GM10248 (cell line): Measurements from ENCODE around the gene SMCO1.

Experiments used
- CTCF ChIA-PET: fragments of 300-600 bp; sonication (Branson Sonifier 250); formaldehyde crosslinking; extraction: SDS; loops from one replicate; lab custom pipeline; 2021; ENCODE audit warnings: antibody characterized with exemption; lab: Yijun Ruan, JAX
- POLR2A ChIA-PET: fragments of 350-650 bp; sonication (Branson Sonifier 250); formaldehyde crosslinking; extraction: SDS; loops from one replicate; lab custom pipeline; 2020; ENCODE audit warnings: antibody characterized with exemption; lab: Yijun Ruan, JAX
- DNase-seq: peaks from one replicate; pipeline ENCODE4 v3.0.0; 2012; ENCODE audit errors: extremely low spot score
- TF ChIP-seq, protein P1 (sequence below): IDR thresholded peaks from 2 replicates; pipeline ENCODE4 v1.5.1; 2012; ENCODE audit warnings: mild to moderate bottlenecking, low read depth; ENCODE audit errors: extremely low read depth, missing control alignments, control extremely low read depth

Gene SMCO1, protein sequence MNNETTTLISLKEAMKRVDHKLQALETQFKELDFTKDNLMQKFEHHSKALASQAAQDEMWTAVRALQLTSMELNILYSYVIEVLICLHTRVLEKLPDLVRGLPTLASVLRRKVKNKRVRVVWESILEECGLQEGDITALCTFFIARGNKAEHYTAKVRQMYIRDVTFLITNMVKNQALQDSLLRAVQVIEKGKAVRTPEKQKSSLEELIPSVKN

DNA sequence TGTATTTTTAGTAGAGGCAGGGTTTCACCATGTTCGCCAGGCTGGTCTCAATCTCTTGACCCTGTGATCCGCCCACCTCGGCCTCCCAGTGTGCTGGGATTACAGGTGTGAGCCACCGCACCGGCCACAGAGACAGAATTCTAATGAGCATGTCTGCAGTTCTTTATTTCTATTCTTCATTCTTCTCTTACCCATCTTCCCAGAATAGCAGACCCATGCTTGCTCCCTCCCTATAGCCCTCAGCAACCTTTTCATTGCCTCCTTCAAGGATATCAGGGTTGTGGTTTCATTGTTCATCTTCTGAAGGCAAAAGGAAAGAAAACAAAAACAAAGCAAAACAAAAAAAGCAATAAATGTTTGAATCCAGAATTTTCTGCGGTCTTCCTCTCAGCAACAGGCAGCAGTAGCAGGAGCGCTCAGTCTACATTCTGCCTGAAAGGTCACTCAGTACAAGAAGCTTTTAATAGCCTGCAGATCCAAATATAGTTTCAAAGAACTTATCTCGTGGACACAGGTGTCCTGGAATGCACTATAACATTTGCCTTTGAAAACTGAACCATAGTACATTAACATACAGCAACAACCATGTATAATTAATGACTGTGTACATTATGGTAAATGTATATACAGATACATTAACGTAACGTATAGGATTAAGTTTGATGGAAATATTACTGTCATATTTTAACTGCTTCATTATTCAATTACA is at the start of gene SMCO1:
Gene SMCO1 (minus strand): TSS at position 434 of the 709 bp plus-strand sequence. CDS start 137 bp downstream, at position 297.
- ChIA-PET CTCF (no interaction called here), POLR2A (no interaction called here)
- TF ChIP-seq, protein P1, sequence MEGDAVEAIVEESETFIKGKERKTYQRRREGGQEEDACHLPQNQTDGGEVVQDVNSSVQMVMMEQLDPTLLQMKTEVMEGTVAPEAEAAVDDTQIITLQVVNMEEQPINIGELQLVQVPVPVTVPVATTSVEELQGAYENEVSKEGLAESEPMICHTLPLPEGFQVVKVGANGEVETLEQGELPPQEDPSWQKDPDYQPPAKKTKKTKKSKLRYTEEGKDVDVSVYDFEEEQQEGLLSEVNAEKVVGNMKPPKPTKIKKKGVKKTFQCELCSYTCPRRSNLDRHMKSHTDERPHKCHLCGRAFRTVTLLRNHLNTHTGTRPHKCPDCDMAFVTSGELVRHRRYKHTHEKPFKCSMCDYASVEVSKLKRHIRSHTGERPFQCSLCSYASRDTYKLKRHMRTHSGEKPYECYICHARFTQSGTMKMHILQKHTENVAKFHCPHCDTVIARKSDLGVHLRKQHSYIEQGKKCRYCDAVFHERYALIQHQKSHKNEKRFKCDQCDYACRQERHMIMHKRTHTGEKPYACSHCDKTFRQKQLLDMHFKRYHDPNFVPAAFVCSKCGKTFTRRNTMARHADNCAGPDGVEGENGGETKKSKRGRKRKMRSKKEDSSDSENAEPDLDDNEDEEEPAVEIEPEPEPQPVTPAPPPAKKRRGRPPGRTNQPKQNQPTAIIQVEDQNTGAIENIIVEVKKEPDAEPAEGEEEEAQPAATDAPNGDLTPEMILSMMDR = no peak
- no peak for DNase-seq

DNA sequence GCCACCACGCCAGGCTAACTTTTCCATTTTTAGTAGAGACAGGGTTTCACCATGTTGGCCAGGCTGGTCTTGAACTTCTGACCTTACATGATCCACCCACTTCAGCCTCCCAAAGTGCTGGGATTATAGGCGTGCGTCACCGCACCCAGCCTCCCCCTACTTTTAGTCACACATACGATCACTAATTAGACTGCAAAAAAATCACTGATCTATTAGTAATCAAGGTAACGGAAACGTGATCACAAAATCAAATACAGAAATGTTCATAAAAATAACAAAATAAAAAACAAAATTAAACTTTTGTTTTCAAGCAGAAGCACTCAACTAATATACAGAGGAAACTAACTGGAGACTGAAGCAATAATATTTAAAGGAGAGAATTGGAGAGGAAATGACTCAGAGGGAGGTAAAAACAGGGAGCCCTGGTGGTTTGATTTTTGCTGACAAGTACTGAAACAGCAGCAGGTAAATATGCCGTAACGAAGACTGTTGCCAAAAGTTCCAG is 48.6 kb upstream of the SMCO1 start:
- TF ChIP-seq, protein P1 = no peak
- no peak for DNase-seq
- ChIA-PET CTCF (no interaction called here), POLR2A (no interaction called here)

DNA sequence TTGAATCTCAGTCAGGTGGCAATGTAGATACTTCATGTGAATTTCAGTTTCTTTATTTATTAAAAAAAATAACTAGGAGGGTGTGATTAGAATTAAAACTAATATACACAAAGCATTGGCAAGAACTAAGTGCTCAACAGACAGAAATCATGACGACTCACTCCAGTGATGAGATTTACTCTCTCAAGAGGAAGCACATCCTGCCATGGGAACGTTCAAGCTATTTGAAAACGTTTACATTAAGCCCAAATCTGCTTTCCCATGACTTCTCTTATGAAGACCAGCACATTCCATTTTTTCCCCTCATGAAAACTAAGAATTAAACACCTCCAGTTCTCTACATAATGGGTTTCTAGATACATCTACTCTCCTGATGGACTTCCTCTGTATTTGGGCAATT is 44.7 kb upstream of the SMCO1 start:
- DNase-seq = no peak
- ChIA-PET POLR2A (no interaction called here), CTCF (no interaction called here)
- TF ChIP-seq, protein P1 = no peak

DNA sequence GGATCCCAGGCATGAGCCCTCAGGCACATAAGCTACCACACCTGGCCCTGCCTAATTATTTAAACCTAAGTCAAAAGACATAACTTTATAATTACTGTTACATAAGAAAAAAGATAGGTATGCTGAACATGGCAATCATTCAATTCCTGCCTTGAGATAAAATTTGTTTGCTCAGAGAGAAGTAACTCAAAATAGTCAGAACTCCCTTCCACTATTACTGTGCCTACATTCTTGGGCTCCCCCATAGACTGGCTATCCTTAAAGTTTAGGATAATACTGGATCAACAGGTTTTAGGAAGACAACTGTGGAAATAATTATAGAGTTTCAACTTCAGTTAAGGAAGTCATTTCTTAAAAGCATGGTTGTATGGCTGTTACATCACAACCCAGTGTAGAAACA is 43.3 kb upstream of the SMCO1 start:
- POLR2A ChIA-PET = no interaction called here
- DNase-seq = no peak
- TF ChIP-seq, protein P1 = no peak
- CTCF ChIA-PET = interaction anchor here (2.1 kb wide), 1 partner anchor 10 kb away, joined by 6 read pairs; the partner anchor contains the start of genes FBXO45 and WDR53

DNA sequence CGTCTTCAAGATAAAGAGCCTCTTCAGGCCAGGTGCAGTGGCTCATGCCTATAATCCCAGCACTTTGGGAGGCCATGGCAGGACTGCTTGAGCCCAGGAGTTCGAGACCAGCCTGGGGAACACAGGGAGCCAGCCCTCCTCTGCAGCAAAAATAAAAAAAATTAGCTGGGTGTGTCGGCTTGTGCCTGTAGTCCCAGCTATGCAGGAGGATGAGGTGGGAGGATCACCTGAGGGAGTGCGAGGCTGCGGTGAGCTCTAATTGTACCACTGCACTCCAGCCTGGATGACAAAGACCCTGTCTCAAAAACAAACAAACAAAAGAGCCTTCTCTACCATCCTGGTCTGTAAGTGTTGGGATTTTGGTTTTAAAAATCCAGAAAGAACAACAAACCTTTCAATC is 42.1 kb upstream of the SMCO1 start:
- ChIA-PET CTCF (interaction anchor here (1.6 to 3.4 kb wide), 3 partner anchors 11 to 28 kb away, joined by 5 to 16 read pairs (median 6); partner anchors contain the start of genes FBXO45 and WDR53), POLR2A (no interaction called here)
- no peak for DNase-seq
- TF ChIP-seq, protein P1 = no peak

DNA sequence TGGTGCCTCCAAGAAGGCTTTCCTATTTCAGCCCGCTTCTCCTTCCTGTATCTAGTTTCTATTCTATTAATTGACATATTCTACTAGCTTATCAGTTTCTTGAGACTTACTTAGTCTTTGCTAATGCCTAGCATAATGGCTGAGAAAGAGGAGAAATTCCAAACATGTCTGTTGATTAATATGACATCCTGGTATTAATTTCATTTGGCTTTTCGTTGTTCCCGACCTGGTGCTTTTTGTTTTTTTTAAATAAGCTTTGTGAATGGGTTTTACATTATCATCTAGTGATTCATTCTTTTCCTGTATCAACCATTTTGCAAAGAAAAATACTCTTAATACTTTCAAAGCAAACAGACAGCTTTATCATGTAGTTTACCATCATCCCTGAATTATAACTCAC is 40.1 kb upstream of the SMCO1 start:
- ChIA-PET POLR2A (no interaction called here), CTCF (interaction anchor here (0.9 to 3.4 kb wide), 7 partner anchors 8 to 302 kb away, joined by 3 to 16 read pairs (median 5); no protein-coding TSS in a partner anchor)
- TF ChIP-seq, protein P1 = no peak
- DNase-seq = no peak
